Measurements from ENCODE around the gene LDLRAD3.

DNA sequence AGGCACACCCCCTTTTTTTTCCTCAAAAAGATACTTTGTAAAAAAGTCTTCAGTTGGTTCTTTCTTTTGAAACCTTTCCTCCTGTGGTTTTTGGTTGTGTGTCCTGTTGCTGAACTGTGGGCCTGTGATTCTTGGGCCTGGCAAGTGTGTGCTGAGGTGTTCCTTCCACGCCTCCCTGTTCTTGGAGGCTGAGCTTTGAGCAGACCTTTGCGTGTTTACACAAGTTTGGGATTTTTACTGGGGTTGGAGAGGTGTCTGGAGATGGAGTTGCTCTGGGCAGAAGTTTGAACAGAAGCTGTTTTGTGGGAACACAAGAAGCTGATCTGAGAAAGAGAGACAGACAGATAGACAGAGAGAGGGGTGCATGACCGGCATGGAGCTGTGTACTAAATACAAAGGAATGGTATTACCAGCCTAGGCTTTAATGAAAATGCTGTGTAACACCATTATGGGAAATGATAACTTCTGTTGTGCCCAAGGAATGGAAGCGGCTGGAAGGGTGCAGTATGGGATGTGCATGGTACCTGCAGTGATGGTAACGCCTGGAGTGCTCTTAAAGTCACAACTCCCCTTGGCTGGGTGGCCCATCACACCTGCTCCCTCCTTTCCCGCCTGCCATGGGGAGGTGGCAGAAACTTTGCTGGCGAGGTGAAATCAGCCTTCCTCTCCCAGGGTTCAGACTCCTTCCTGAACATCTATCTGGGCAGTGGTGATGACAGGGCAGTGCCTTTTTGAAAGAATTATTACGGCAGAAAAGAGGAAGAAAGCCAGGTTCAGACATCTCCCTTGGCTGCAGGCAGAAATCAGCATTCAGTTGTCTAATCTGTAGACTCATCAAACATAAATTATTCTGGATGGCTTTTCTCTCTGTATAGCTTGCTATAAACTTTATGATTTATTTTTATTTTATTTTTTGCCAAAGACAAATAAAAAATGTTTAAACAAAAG is 70.4 kb downstream of the LDLRAD3 start:
- TF ChIP-seq, protein P1, sequence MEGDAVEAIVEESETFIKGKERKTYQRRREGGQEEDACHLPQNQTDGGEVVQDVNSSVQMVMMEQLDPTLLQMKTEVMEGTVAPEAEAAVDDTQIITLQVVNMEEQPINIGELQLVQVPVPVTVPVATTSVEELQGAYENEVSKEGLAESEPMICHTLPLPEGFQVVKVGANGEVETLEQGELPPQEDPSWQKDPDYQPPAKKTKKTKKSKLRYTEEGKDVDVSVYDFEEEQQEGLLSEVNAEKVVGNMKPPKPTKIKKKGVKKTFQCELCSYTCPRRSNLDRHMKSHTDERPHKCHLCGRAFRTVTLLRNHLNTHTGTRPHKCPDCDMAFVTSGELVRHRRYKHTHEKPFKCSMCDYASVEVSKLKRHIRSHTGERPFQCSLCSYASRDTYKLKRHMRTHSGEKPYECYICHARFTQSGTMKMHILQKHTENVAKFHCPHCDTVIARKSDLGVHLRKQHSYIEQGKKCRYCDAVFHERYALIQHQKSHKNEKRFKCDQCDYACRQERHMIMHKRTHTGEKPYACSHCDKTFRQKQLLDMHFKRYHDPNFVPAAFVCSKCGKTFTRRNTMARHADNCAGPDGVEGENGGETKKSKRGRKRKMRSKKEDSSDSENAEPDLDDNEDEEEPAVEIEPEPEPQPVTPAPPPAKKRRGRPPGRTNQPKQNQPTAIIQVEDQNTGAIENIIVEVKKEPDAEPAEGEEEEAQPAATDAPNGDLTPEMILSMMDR (IDR thresholded peaks at IDR 0.05 in 8 of 11, conservative IDR thresholded peaks at IDR 0.05 in 3 of 11): no peak
- TF ChIP-seq POLR2A (IDR thresholded peaks at IDR 0.05): no peak

Data from spleen (tissue), 7 donors.